Neuronal stem cell (in vitro differentiated cells): ENCODE results near the gene ABCB11.

Experiments used
- DNase-seq: peaks from one replicate; pipeline ENCODE4 v3.0.0-alpha.2; 2013; ENCODE audit warnings: low spot score
- H2AFZ ChIP-seq: one replicate; pipeline ENCODE4 v1.6.1; 2013; ENCODE audit warnings: mild to moderate bottlenecking, low read length, inconsistent platforms
- H2AK5ac ChIP-seq: 2 replicates; pipeline ENCODE4 v1.6.1; 2013; ENCODE audit warnings: low read depth, mild to moderate bottlenecking, inconsistent platforms, low read length, moderate library complexity, mixed read lengths
- H2BK120ac ChIP-seq: 2 replicates; pipeline ENCODE4 v1.6.1; 2013; ENCODE audit warnings: low read depth, mild to moderate bottlenecking, inconsistent platforms, low read length, moderate library complexity, mixed read lengths
- H2BK12ac ChIP-seq: one replicate; pipeline ENCODE4 v1.6.1; 2013; ENCODE audit warnings: low read length, inconsistent platforms
- H2BK15ac ChIP-seq: 2 replicates; pipeline ENCODE4 v1.6.1; 2013; ENCODE audit warnings: mild to moderate bottlenecking, low read length, inconsistent platforms, mixed read lengths
- H2BK5ac ChIP-seq: one replicate; pipeline ENCODE4 v1.6.1; 2013; ENCODE audit warnings: inconsistent platforms, mild to moderate bottlenecking, low read length, moderate library complexity
- H3K14ac ChIP-seq: one replicate; pipeline ENCODE4 v1.6.1; 2013; ENCODE audit warnings: low read length, inconsistent platforms
- H3K18ac ChIP-seq: 2 replicates; pipeline ENCODE4 v1.6.1; 2013; ENCODE audit warnings: low read length, inconsistent platforms
- H3K23ac ChIP-seq: 2 replicates; pipeline ENCODE4 v1.6.1; 2013; ENCODE audit warnings: low read depth, mild to moderate bottlenecking, mixed read lengths, low read length, inconsistent platforms; ENCODE audit not compliant: poor library complexity
- H3K27ac ChIP-seq: replicated peaks from 3 replicates; pipeline ENCODE4 v1.5.1; 2013; ENCODE audit warnings: low read length, inconsistent platforms
- H3K27me3 ChIP-seq, 3 experiments: 2 replicates each; pipeline ENCODE4 v1.6.1; 2013; ENCODE audit warnings: low read length in 3 of 3, mild to moderate bottlenecking in 2 of 3, inconsistent platforms in 1 of 3, low read depth in 1 of 3, mixed read lengths in 1 of 3, moderate library complexity in 1 of 3; ENCODE audit not compliant: control insufficient read depth in 3 of 3, insufficient read depth in 3 of 3
- H3K36me3 ChIP-seq, 2 donors: replicated peaks in 1 of 2; 2 replicates each; pipeline ENCODE4 v1.6.1; 2013; ENCODE audit warnings: low read length in 2 of 2; ENCODE audit not compliant: control insufficient read depth in 2 of 2, insufficient read depth in 2 of 2
- H3K4ac ChIP-seq: 2 replicates; pipeline ENCODE4 v1.6.1; 2013; ENCODE audit warnings: inconsistent platforms, mild to moderate bottlenecking, low read length, moderate library complexity
- H3K4me1 ChIP-seq, 2 donors: 1 replicate in 1 of 2; 2 replicates in 1 of 2; pipeline ENCODE4 v1.6.1; 2013; ENCODE audit warnings: low read length in 2 of 2, low read depth in 1 of 2; ENCODE audit not compliant: control insufficient read depth in 2 of 2, insufficient read depth in 1 of 2
- H3K4me2 ChIP-seq: one replicate; pipeline ENCODE4 v1.6.1; 2013; ENCODE audit warnings: mild to moderate bottlenecking, low read length, inconsistent platforms; ENCODE audit not compliant: insufficient read depth, poor library complexity, severe bottlenecking
- H3K4me3 ChIP-seq, 2 donors: 2 replicates each; pipeline ENCODE4 v1.5.1; 2013; ENCODE audit warnings: low read length in 2 of 2, mild to moderate bottlenecking in 2 of 2, inconsistent platforms in 1 of 2, moderate library complexity in 1 of 2
- H3K79me1 ChIP-seq: one replicate; pipeline ENCODE4 v1.6.1; 2013; ENCODE audit warnings: low read depth, mild to moderate bottlenecking, inconsistent platforms, low read length, moderate library complexity
- H3K9ac ChIP-seq: one replicate; pipeline ENCODE4 v1.6.1; 2013; ENCODE audit warnings: mild to moderate bottlenecking, low read depth, low read length, inconsistent platforms; ENCODE audit not compliant: poor library complexity
- H3K9me3 ChIP-seq, 2 donors: replicated peaks in 1 of 2; 2 replicates each; pipeline versions ENCODE3 to v1.6.1; 2013; ENCODE audit warnings: low read length in 2 of 2, mild to moderate bottlenecking in 2 of 2, inconsistent platforms in 1 of 2, low read depth in 1 of 2, mixed read lengths in 1 of 2, moderate library complexity in 1 of 2; ENCODE audit not compliant: control insufficient read depth in 2 of 2, insufficient read depth in 1 of 2
- H4K8ac ChIP-seq: one replicate; pipeline ENCODE4 v1.6.1; 2013; ENCODE audit warnings: low read depth, mild to moderate bottlenecking, inconsistent platforms, low read length, moderate library complexity
- H4K91ac ChIP-seq: one replicate; pipeline ENCODE4 v1.6.1; 2013; ENCODE audit warnings: low read length, low read depth, mild to moderate bottlenecking, inconsistent platforms; ENCODE audit not compliant: poor library complexity
- WGBS, 2 donors: extraction: QIAGEN DNeasy Blood & Tissue Kit; methylation state at CpG; one replicate each; pipeline ENCODE4 v1.1.7; 2013; ENCODE audit warnings: missing lambda C conversion rate in 2 of 2, mixed read lengths in 1 of 2; ENCODE audit not compliant: insufficient read length in 2 of 2, insufficient replicate concordance in 1 of 2; ENCODE audit errors: extremely low coverage in 2 of 2; 5-methylcytosine and 5-hydroxymethylcytosine counted together

Gene ABCB11

DNA sequence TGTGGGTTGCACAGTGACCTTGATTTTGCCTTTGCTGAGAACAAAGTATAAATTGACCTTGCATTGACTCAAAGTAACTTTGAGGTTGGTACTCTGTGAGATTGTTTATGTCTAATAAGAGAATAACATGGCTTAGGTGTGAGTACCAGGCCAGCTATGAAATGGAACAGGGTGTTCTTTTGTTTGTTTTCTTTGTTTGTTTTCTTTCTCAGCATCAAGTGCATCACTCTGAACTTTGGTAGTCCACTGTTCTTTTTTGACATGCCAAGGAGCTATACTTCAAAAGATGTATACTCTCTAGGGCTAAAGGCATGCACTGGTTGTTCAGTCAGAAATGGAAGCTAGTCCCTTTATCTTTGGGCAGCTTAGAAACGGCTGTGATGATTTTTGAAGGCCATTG is 5.1 kb downstream of the ABCB11 start:
- H2AFZ ChIP-seq: no peak overlapping the region
- no peak overlapping the region for H3K18ac ChIP-seq
- peaks cover 0 to 14% (median 0%) of the 10 kb centered on the region in 3 experiments for H3K27me3 ChIP-seq
- H2BK5ac ChIP-seq: no peak overlapping the region
- WGBS, 2 donors: no CpG with 5 or more reads among the region's 1 CpG
- DNase-seq: no peak
- H3K4me1 ChIP-seq: no peaks in the 10 kb centered on the region
- H4K8ac ChIP-seq: no peak overlapping the region
- H4K91ac ChIP-seq: no peak overlapping the region
- H3K79me1 ChIP-seq: no peaks in the 10 kb centered on the region
- H2BK12ac ChIP-seq: no peak overlapping the region
- no peak overlapping the region for H3K27ac ChIP-seq
- no peak overlapping the region for H2BK15ac ChIP-seq
- H3K36me3 ChIP-seq: no peaks in the 10 kb centered on the region
- no peak overlapping the region for H3K23ac ChIP-seq
- H2BK120ac ChIP-seq: no peak overlapping the region
- H3K4ac ChIP-seq: no peak overlapping the region
- H3K9me3 ChIP-seq: no peaks in the 10 kb centered on the region
- H3K9ac ChIP-seq: no peak overlapping the region
- no peak overlapping the region for H3K4me3 ChIP-seq
- no peak overlapping the region for H3K14ac ChIP-seq
- H2AK5ac ChIP-seq: no peak overlapping the region
- no peak overlapping the region for H3K4me2 ChIP-seq

DNA sequence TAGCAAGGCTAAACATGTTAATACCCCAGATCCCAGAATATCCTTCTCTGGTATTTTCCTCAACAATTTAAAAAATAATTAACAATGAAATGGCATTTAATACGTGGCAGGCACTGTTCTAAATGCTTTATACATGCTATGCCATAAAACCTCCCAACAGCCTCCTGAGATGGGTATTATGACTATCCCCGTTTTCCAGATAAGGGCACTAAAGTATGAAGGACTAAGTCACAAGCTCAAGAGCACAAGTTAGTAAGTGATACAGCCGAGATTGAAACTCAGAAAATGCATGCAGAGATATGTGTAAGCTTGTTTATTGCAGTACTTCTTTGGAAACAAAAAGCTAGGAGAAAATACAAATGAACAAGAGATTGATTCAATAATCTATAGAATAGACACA is 8.0 kb downstream of the ABCB11 start:
- Histone ChIP-seq H2AK5ac (no peak overlapping the region), H3K4me1 (no peaks in the 10 kb centered on the region), H2BK120ac (no peak overlapping the region), H2BK12ac (no peak overlapping the region), H3K14ac (no peak overlapping the region), H2AFZ (no peak overlapping the region), H3K27me3 (peaks cover 0 to 11% (median 0%) of the 10 kb centered on the region in 3 experiments), H2BK15ac (no peak overlapping the region), H2BK5ac (no peak overlapping the region), H3K27ac (no peak overlapping the region), H3K36me3 (no peaks in the 10 kb centered on the region), H4K8ac (no peak overlapping the region), H4K91ac (no peak overlapping the region), H3K9ac (no peak overlapping the region), H3K23ac (no peak overlapping the region), H3K4me2 (no peak overlapping the region), H3K79me1 (no peaks in the 10 kb centered on the region), H3K18ac (no peak overlapping the region), H3K4me3 (no peak overlapping the region), H3K4ac (no peak overlapping the region), H3K9me3 (no peaks in the 10 kb centered on the region)
- no peak for DNase-seq
- no CpG with 5 or more reads among the region's 3 CpGs for WGBS, 2 donors

DNA sequence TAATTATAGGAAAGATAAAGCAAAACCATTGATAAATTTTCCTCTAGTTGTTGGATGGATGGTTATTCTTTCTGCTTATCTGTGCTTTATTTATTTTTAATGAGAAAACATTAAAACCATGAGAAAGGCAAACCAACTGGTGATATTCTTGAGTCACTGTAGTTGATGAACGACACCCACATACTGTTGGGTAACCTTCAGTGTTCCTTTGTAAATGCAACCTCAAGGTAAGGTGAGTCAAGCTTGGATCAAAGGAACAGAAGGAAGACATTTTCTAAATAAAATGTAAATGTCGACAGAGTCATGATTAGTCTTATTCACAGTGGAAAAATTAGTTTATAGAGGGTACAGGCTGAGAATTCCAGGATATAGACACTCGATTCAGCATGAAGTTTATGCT is 12.7 kb downstream of the ABCB11 start:
- H3K9me3 ChIP-seq: no peaks in the 10 kb centered on the region
- H3K4me1 ChIP-seq: peaks cover 0 to 3% of the 10 kb centered on the region in 2 donors
- H3K79me1 ChIP-seq: no peaks in the 10 kb centered on the region
- H3K36me3 ChIP-seq: no peaks in the 10 kb centered on the region
- H3K27ac ChIP-seq: no peak overlapping the region
- no peak for DNase-seq
- H3K23ac ChIP-seq: no peak overlapping the region
- no peak overlapping the region for H2BK12ac ChIP-seq
- H2BK15ac ChIP-seq: no peak overlapping the region
- H3K4me3 ChIP-seq: no peak overlapping the region
- H2BK5ac ChIP-seq: no peak overlapping the region
- H3K18ac ChIP-seq: no peak overlapping the region
- H4K91ac ChIP-seq: no peak overlapping the region
- H3K4me2 ChIP-seq: no peak overlapping the region
- WGBS, 2 donors: no CpG with 5 or more reads among the region's 3 CpGs
- H3K14ac ChIP-seq: no peak overlapping the region
- no peak overlapping the region for H2AK5ac ChIP-seq
- H3K27me3 ChIP-seq: peaks cover 0 to 11% (median 0%) of the 10 kb centered on the region in 3 experiments
- H3K4ac ChIP-seq: no peak overlapping the region
- no peak overlapping the region for H2AFZ ChIP-seq
- H2BK120ac ChIP-seq: no peak overlapping the region
- no peak overlapping the region for H3K9ac ChIP-seq
- H4K8ac ChIP-seq: no peak overlapping the region

DNA sequence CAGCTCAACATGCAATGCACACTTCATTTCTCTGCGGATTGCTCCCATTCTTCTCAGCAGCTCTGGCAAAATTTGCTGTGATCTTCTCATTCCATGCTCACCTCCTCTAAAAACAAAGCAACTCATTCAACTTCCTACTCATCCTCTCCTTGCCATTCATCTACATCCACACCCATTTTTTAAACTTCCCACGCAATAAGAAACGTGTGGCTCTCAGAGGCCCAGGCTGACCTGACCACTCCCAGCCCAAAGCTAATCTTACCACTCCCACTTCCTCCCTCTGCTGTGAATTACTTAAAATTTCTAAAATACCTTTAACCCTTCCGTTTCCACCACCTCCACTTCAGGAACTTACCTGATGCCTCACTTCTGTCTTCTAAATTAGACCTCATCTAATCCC is 15.2 kb downstream of the ABCB11 start:
- Histone ChIP-seq H2AFZ (no peak overlapping the region), H4K91ac (no peak overlapping the region), H2AK5ac (no peak overlapping the region), H3K79me1 (no peaks in the 10 kb centered on the region), H3K36me3 (no peaks in the 10 kb centered on the region), H2BK12ac (no peak overlapping the region), H3K27me3 (peaks cover 0 to 11% (median 0%) of the 10 kb centered on the region in 3 experiments), H3K4me2 (no peak overlapping the region), H2BK5ac (no peak overlapping the region), H3K23ac (no peak overlapping the region), H3K27ac (no peak overlapping the region), H3K18ac (no peak overlapping the region), H3K9ac (no peak overlapping the region), H4K8ac (no peak overlapping the region), H3K4me1 (peaks cover 0 to 3% of the 10 kb centered on the region in 2 donors), H2BK15ac (no peak overlapping the region), H3K14ac (no peak overlapping the region), H2BK120ac (no peak overlapping the region), H3K4ac (no peak overlapping the region), H3K9me3 (no peaks in the 10 kb centered on the region), H3K4me3 (no peak overlapping the region)
- no peak for DNase-seq
- WGBS, 2 donors: 100% methylated on average over 3 of the region's 4 CpGs; no CpG with 5 or more reads in 1 of the 2 donors
